Activated T-cell treated with anti-CD3 and anti-CD28 coated beads, Interleukin-2, amount 50 U/mL, for 24 hours (primary cell): ENCODE data around the gene ZBTB44.
"Not testable (repeated sequence)": the region's sequence is repeated elsewhere in the genome, so short reads cannot be mapped to it uniquely, and the experiment has no call there.

Source experiments
- DNase-seq: peaks from one replicate; pipeline ENCODE4 v3.0.0-alpha.2; 2020
- H3K27ac Mint-ChIP-seq: 2 replicates; pipeline ENCODE4 v1.8.0; 2020; ENCODE audit warnings: mild to moderate bottlenecking, mixed read lengths
- H3K27me3 Mint-ChIP-seq: 2 replicates; pipeline ENCODE4 v1.8.0; 2020; ENCODE audit warnings: mixed read lengths
- H3K36me3 Mint-ChIP-seq: 2 replicates; pipeline ENCODE4 v1.8.0; 2020; ENCODE audit warnings: low read depth, mixed read lengths
- H3K4me1 Mint-ChIP-seq: 2 replicates; pipeline ENCODE4 v1.8.0; 2020; ENCODE audit warnings: low read depth, mixed read lengths
- H3K4me3 Mint-ChIP-seq: 2 replicates; pipeline ENCODE4 v1.8.0; 2020; ENCODE audit warnings: mild to moderate bottlenecking, moderate library complexity, mixed read lengths
- H3K9me3 Mint-ChIP-seq: 2 replicates; pipeline ENCODE4 v1.8.0; 2020; ENCODE audit warnings: mixed read lengths

The ZBTB44 gene

GRCh38 chr11:130282111-130282510 lies 32.6 kb downstream of the ZBTB44 start:
- Mint-ChIP-seq H3K36me3 (peaks cover 67% of the 10 kb centered on the region), H3K27me3 (no peaks in the 10 kb centered on the region), H3K4me1 (peaks cover 31% of the 10 kb centered on the region), H3K9me3 (peaks cover 13% of the 10 kb centered on the region), H3K4me3 (no peak overlapping the region), H3K27ac (no peak overlapping the region)
- DNase-seq = no peak

- not testable (repeated sequence) for H3K27ac Mint-ChIP-seq, H3K27me3 Mint-ChIP-seq, DNase-seq, H3K4me3 Mint-ChIP-seq
- Mint-ChIP-seq H3K4me1 (peaks cover 30% of the 10 kb centered on the region), H3K36me3 (peaks cover 63% of the 10 kb centered on the region), H3K9me3 (peaks cover 13% of the 10 kb centered on the region)
Observed at GRCh38 chr11:130281341-130281740, 33.4 kb downstream of the ZBTB44 start.

GRCh38 chr11:130279989-130280388 lies 34.7 kb downstream of the ZBTB44 start:
- Mint-ChIP-seq H3K27me3 (no peaks in the 10 kb centered on the region), H3K4me1 (peaks cover 27% of the 10 kb centered on the region), H3K36me3 (peaks cover 55% of the 10 kb centered on the region), H3K9me3 (peaks cover 13% of the 10 kb centered on the region), H3K4me3 (no peak overlapping the region), H3K27ac (no peak overlapping the region)
- DNase-seq = no peak

DNA sequence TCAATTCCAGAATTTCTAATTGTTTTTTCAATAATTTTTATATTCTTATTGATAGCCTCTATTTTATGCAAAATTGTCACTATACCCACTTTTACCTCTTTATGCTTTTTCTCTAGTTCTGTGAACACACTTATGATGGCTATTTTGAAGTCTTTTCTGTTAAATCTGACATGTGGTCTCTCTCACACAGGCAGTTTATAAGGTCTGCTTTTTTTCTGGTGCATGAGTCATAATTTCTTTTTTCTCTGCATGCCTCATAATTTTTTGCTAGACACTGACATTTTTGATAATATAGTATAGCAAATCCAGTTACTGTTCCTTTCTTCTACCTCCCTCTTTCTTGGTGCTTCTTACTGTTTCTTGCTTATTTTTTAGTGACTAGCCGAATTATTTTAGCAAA lies 36.0 kb downstream of the ZBTB44 start:
- no peak for DNase-seq
- H3K36me3 Mint-ChIP-seq = peaks cover 51% of the 10 kb centered on the region
- peaks cover 13% of the 10 kb centered on the region for H3K9me3 Mint-ChIP-seq
- H3K4me1 Mint-ChIP-seq = peaks cover 31% of the 10 kb centered on the region
- no peak overlapping the region for H3K4me3 Mint-ChIP-seq
- H3K27me3 Mint-ChIP-seq = no peaks in the 10 kb centered on the region
- peak overlapping the region; percentile 83 for H3K27ac Mint-ChIP-seq

- Mint-ChIP-seq H3K36me3 (peaks cover 49% of the 10 kb centered on the region), H3K4me3 (no peak overlapping the region), H3K9me3 (peaks cover 13% of the 10 kb centered on the region), H3K4me1 (peaks cover 31% of the 10 kb centered on the region), H3K27me3 (no peaks in the 10 kb centered on the region), H3K27ac (peak overlapping the region; percentile 7)
- DNase-seq = no peak
Observed at GRCh38 chr11:130278151-130278550, 36.6 kb downstream of the ZBTB44 start.

GRCh38 chr11:130272336-130272735 lies 42.4 kb downstream of the ZBTB44 start:
- H3K36me3 Mint-ChIP-seq = peaks cover 34% of the 10 kb centered on the region
- DNase-seq = no peak
- no peaks in the 10 kb centered on the region for H3K9me3 Mint-ChIP-seq
- H3K27ac Mint-ChIP-seq = no peak overlapping the region
- H3K4me3 Mint-ChIP-seq = no peak overlapping the region
- no peaks in the 10 kb centered on the region for H3K27me3 Mint-ChIP-seq
- H3K4me1 Mint-ChIP-seq = peaks cover 15% of the 10 kb centered on the region

- no peaks in the 10 kb centered on the region for H3K27me3 Mint-ChIP-seq
- no peak overlapping the region for H3K27ac Mint-ChIP-seq
- no peak overlapping the region for H3K4me3 Mint-ChIP-seq
- peaks cover 24% of the 10 kb centered on the region for H3K4me1 Mint-ChIP-seq
- H3K36me3 Mint-ChIP-seq = peaks cover 52% of the 10 kb centered on the region
- no peaks in the 10 kb centered on the region for H3K9me3 Mint-ChIP-seq
- no peak for DNase-seq
Observed at GRCh38 chr11:130269326-130269943, 45.3 kb downstream of the ZBTB44 start.

- no peak for DNase-seq
- Mint-ChIP-seq H3K4me3 (no peak overlapping the region), H3K27ac (no peak overlapping the region), H3K4me1 (peaks cover 22% of the 10 kb centered on the region), H3K36me3 (peaks cover 85% of the 10 kb centered on the region), H3K9me3 (peaks cover 9% of the 10 kb centered on the region), H3K27me3 (no peaks in the 10 kb centered on the region)
Observed at GRCh38 chr11:130263351-130263750, 51.4 kb downstream of the ZBTB44 start.

DNA sequence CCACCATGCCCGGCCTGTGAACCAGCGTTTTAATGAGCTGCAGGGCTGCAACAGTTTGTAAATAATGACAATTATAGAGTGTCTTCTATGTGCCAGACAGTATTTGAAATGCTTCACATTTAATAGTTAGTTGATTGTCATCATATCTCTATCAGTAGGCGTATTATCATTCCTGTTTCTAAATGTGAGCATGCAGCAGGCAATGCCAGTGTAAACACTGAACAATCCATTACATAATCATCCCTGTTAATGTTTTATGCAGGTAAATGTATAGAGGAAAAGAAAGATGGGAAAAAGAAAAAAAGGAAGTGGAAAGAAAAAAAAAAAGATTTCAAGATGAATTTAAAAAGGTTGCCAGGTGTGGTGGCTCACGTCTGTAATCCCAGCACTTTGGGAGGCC lies 52.3 kb downstream of the ZBTB44 start:
- Mint-ChIP-seq H3K27me3 (no peaks in the 10 kb centered on the region), H3K4me1 (peaks cover 26% of the 10 kb centered on the region), H3K27ac (no peak overlapping the region), H3K36me3 (peaks cover 90% of the 10 kb centered on the region), H3K9me3 (peaks cover 12% of the 10 kb centered on the region), H3K4me3 (no peak overlapping the region)
- DNase-seq = no peak

- Mint-ChIP-seq H3K36me3 (peaks cover 93% of the 10 kb centered on the region), H3K4me1 (peaks cover 30% of the 10 kb centered on the region)
Observed at GRCh38 chr11:130261571-130261970, 53.1 kb downstream of the ZBTB44 start.

GRCh38 chr11:130260742-130261141 lies 54.0 kb downstream of the ZBTB44 start:
- Mint-ChIP-seq H3K4me1 (peaks cover 27% of the 10 kb centered on the region), H3K27ac (no peak overlapping the region), H3K27me3 (no peaks in the 10 kb centered on the region), H3K36me3 (peaks cover 91% of the 10 kb centered on the region), H3K4me3 (no peak overlapping the region), H3K9me3 (peaks cover 19% of the 10 kb centered on the region)
- no peak for DNase-seq

More at GRCh38 chr11:130261571-130261970, 53.1 kb downstream of the ZBTB44 start:
- no peak for DNase-seq
- H3K4me3 Mint-ChIP-seq = no peak overlapping the region
- H3K27ac Mint-ChIP-seq = no peak overlapping the region
- no peaks in the 10 kb centered on the region for H3K27me3 Mint-ChIP-seq
- peaks cover 15% of the 10 kb centered on the region for H3K9me3 Mint-ChIP-seq

- H3K9me3 Mint-ChIP-seq = peaks cover 20% of the 10 kb centered on the region
- H3K36me3 Mint-ChIP-seq = peaks cover 91% of the 10 kb centered on the region
- no peaks in the 10 kb centered on the region for H3K27me3 Mint-ChIP-seq
- H3K27ac Mint-ChIP-seq = no peak overlapping the region
- peaks cover 24% of the 10 kb centered on the region for H3K4me1 Mint-ChIP-seq
- no peak overlapping the region for H3K4me3 Mint-ChIP-seq
- DNase-seq = no peak
Observed at GRCh38 chr11:130260080-130260627, 54.6 kb downstream of the ZBTB44 start.

DNA sequence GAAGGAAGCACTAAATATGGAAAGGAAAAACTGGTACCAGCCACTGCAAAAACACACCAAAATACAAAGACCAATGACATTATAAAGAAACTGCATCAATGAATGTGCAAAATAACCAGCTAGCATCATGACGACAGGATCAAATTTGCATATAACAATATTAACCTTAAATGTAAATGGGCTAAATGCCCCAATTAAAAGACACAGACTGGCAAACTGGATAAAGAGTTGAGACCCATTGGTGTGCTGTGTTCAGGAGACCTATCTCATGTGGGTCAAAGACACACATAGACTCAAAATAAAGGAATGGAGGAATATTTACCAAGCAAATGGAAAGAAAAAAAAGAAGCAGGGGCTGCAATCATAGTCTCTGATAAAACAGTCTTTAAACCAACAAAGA lies 63.0 kb downstream of the ZBTB44 start:
- H3K36me3 Mint-ChIP-seq = peaks cover 77% of the 10 kb centered on the region
- H3K9me3 Mint-ChIP-seq = peaks cover 17% of the 10 kb centered on the region
- H3K27me3 Mint-ChIP-seq, H3K4me3 Mint-ChIP-seq, DNase-seq, H3K27ac Mint-ChIP-seq: not testable (repeated sequence)
- peaks cover 46% of the 10 kb centered on the region for H3K4me1 Mint-ChIP-seq

DNA sequence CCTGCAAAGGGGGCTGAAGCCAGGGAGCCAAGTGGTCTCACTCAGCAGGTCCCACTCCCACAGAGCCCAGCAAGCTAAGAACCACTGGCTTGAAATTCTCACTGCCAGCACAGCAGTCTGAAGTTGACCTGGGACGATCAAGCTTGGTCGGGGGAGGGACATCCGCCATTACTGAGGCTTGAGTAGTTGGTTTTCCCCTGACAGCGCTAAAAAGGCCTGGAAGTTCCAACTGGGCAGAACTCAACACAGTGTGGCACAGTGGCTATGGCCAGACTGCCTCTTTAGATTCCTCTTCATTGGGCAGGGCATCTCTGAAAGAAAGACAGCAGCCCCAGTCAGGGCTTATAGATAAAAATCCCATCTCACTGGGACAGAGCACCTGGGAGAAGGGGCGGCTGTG lies 64.8 kb downstream of the ZBTB44 start:
- peaks cover 54% of the 10 kb centered on the region for H3K4me1 Mint-ChIP-seq
- DNase-seq, H3K27ac Mint-ChIP-seq, H3K4me3 Mint-ChIP-seq, H3K27me3 Mint-ChIP-seq: not testable (repeated sequence)
- H3K9me3 Mint-ChIP-seq = peaks cover 12% of the 10 kb centered on the region
- H3K36me3 Mint-ChIP-seq = peaks cover 76% of the 10 kb centered on the region

- peaks cover 12% of the 10 kb centered on the region for H3K9me3 Mint-ChIP-seq
- no peaks in the 10 kb centered on the region for H3K27me3 Mint-ChIP-seq
- H3K36me3 Mint-ChIP-seq = peaks cover 75% of the 10 kb centered on the region
- DNase-seq = no peak
- no peak overlapping the region for H3K27ac Mint-ChIP-seq
- H3K4me1 Mint-ChIP-seq = peaks cover 58% of the 10 kb centered on the region
- no peak overlapping the region for H3K4me3 Mint-ChIP-seq
Observed at GRCh38 chr11:130249371-130249770, 65.3 kb downstream of the ZBTB44 start.
